Measurements from ENCODE around the gene SIAH3.
A peak's percentile ranks its signal among the peaks of the same experiment; 100 is the strongest.

Gene SIAH3

DNA sequence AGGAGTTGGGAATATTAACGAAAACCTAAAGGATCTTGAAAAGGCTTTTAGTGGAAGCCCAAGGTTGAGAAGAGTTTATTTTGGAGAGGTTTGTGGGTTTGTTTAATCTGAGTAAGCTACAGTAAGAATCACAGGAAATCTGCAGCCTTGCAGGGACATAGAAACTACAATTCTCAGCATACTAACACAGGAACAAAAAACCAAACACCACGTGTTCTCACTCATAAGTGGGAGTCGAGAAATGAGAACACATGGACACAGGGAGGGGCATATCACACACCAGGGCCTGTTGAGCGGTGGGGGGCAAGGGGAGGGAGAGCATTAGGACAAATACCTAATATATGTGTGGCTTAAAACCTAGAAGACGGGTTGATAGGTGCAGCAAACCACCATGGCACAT is 8.7 kb upstream of the SIAH3 start:
- no peaks in the 10 kb centered on the region for H3K27me3 Mint-ChIP-seq (ENCODE audit: low read depth)
- no peak for TF ChIP-seq CTCF (IDR thresholded peaks at IDR 0.05; ENCODE audit: unreplicated experiment in 3 of 3)
- H3K4me1 Mint-ChIP-seq, result peaks cover 14% of the 10 kb centered on the region
- peaks cover 5% of the 10 kb centered on the region for H3K9me3 Mint-ChIP-seq
- H3K27ac Mint-ChIP-seq, result peak overlapping the region; percentile 71 to 80 (median 74)
- H3K4me3 Mint-ChIP-seq, result peak overlapping the region in 2 of 3 experiments; percentile 18 to 20
- no peaks in the 10 kb centered on the region for H3K36me3 Mint-ChIP-seq (ENCODE audit: low read depth)

DNA sequence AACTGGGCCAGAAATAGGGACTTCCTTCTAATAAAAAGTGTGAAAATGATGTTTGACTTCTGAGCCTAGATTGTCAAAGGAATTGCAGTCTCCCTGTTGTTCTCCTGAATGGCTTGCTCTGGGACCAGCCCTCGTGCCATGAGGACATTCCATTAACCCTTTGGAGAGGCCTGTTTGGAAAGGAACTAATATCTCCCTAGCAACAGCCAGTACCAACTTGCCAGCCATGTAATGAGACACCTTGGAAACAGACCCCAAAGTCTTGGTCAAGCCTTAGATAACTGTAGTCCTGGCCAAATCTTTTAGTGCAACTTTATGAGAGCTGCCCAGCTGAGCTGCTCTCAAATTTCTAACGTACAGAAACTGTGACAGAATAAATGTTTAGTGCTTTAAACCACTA is 8.2 kb upstream of the SIAH3 start:
- TF ChIP-seq CTCF (IDR thresholded peaks at IDR 0.05; ENCODE audit: unreplicated experiment in 3 of 3), result no peak
- H3K9me3 Mint-ChIP-seq, result peaks cover 5% of the 10 kb centered on the region
- H3K27me3 Mint-ChIP-seq (ENCODE audit: low read depth), result no peaks in the 10 kb centered on the region
- H3K27ac Mint-ChIP-seq, result peak overlapping the region; percentile 71 to 80 (median 74)
- no peaks in the 10 kb centered on the region for H3K36me3 Mint-ChIP-seq (ENCODE audit: low read depth)
- no peak overlapping the region for H3K4me3 Mint-ChIP-seq
- H3K4me1 Mint-ChIP-seq, result peaks cover 14% of the 10 kb centered on the region

GRCh38 chr13:45852494-45852893 is 941 bp upstream of the SIAH3 start:
- H3K27ac Mint-ChIP-seq, result peak overlapping the region in 2 of 3 experiments; percentile 85 to 95
- no peak for TF ChIP-seq CTCF (IDR thresholded peaks at IDR 0.05; ENCODE audit: unreplicated experiment in 3 of 3)
- H3K27me3 Mint-ChIP-seq (ENCODE audit: low read depth), result peaks cover 41% of the 10 kb centered on the region
- peaks cover 44% of the 10 kb centered on the region for H3K4me1 Mint-ChIP-seq
- H3K4me3 Mint-ChIP-seq, result peak overlapping the region in 1 of 3 experiments; percentile 83
- H3K9me3 Mint-ChIP-seq, result no peaks in the 10 kb centered on the region
- no peaks in the 10 kb centered on the region for H3K36me3 Mint-ChIP-seq (ENCODE audit: low read depth)

DNA sequence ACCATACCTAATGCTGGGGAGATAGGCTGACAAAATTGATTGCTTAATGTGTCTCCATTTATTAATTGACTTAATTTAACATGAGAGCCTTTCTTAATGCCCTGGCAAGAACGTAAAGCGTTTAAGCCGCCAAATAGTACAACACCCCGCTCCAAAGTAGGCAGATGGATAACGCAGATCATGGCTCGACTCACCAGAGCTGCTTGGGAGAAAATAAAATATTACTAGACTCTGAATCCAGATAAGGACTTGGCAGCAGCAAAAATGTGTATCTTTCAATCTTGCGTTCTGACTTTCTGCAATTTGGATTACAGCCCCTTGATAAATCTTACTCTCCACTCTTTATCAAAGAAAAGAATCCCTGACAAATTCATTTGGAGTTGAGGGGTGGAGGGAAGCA is 403 bp upstream of the SIAH3 start:
- Mint-ChIP-seq H3K36me3 (ENCODE audit: low read depth) (no peaks in the 10 kb centered on the region), H3K4me1 (peaks cover 49% of the 10 kb centered on the region), H3K4me3 (peak overlapping the region; percentile 83 to 93 (median 89)), H3K9me3 (no peaks in the 10 kb centered on the region), H3K27ac (peak overlapping the region; percentile 18 to 95 (median 85)), H3K27me3 (ENCODE audit: low read depth) (peaks cover 41% of the 10 kb centered on the region)
- TF ChIP-seq CTCF (IDR thresholded peaks at IDR 0.05; ENCODE audit: unreplicated experiment in 3 of 3), result no peak

DNA sequence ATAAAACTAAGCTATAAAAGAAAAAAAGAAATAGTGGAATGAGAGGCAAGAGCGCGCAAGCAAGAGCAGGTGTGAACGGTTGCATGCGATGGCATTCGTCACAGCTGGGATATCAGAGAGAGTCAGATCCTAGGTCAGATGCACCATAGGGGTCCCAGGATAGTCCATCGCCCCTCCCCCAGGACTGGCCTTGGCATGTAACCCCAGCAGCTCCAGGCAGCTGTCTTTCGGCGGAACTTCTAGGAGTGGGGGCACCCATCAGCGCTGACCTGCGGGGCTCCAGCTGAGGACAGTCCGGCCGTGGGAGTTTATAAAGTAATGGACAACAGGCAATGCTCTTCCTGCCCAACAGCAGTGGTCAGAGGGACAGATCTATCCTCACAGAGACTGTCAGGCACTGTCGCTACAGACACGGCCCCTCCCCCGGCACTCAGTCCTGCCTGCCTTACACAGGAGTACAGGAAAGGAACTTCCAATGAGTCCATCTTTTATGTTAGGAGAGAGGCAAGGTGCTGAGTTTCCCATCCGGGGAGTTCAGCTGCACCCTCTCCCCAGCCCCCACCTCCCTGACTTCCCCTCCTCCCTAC is 1.4 kb downstream of the SIAH3 start:
- Mint-ChIP-seq H3K27ac (peak overlapping the region in 1 of 3 experiments; percentile 95), H3K4me3 (peak overlapping the region; percentile 83 to 93 (median 89)), H3K4me1 (peaks cover 49% of the 10 kb centered on the region), H3K27me3 (ENCODE audit: low read depth) (peaks cover 44% of the 10 kb centered on the region), H3K36me3 (ENCODE audit: low read depth) (no peaks in the 10 kb centered on the region), H3K9me3 (no peaks in the 10 kb centered on the region)
- no peak for TF ChIP-seq CTCF (IDR thresholded peaks at IDR 0.05; ENCODE audit: unreplicated experiment in 3 of 3)

GRCh38 chr13:45849408-45849807 is 2.1 kb downstream of the SIAH3 start:
- peak overlapping the region; percentile 83 to 93 (median 89) for H3K4me3 Mint-ChIP-seq
- H3K27ac Mint-ChIP-seq, result no peak overlapping the region

More at GRCh38 chr13:45849408-45849807, 2.1 kb downstream of the SIAH3 start:
- Mint-ChIP-seq H3K27me3 (ENCODE audit: low read depth) (peaks cover 46% of the 10 kb centered on the region), H3K36me3 (ENCODE audit: low read depth) (no peaks in the 10 kb centered on the region), H3K9me3 (no peaks in the 10 kb centered on the region), H3K4me1 (peaks cover 49% of the 10 kb centered on the region)
- TF ChIP-seq CTCF (IDR thresholded peaks at IDR 0.05; ENCODE audit: unreplicated experiment in 3 of 3), result no peak

Data from nephron (organoid).